Limb (tissue), 2 donors: ENCODE measurements around the gene GOLGA2.
A peak's percentile ranks its signal among the peaks of the same experiment; 100 is the strongest.
"Not testable (repeated sequence)": the region's sequence is repeated elsewhere in the genome, so short reads cannot be mapped to it uniquely, and the experiment has no call there.

Experiments
- DNase-seq, 2 donors: peaks; one replicate each; pipeline ENCODE4 v3.0.0-alpha.2; 2016; ENCODE audit errors: extremely low spot score in 2 of 2

GOLGA2 gene

DNA sequence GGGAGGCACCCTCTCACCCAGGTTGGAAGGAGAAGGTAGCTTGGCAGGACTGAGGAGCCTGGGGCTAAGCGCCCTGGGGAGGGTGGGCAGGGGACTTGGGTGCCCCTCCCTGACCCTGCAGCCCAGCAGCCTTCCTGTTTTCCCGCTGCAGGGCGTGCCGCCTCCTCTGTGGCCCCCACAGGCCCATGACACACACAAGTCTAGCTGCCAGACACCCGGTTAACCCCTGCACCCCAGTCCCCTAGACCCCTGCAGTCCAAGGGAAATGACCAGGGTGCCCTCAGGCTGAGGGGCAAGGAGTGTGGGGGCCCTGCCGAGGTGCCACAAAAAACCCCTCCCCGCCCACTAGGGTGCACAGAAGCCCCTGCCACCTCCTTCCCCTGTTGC is 33.0 kb downstream of the GOLGA2 start:
- DNase-seq = peak in 1 of 2 donors; percentile 37

- DNase-seq = peak in 1 of 2 donors; percentile 32
Observed at GRCh38 chr9:128242124-128242523, 33.7 kb downstream of the GOLGA2 start.

GRCh38 chr9:128233817-128234406 is 41.9 kb downstream of the GOLGA2 start:
- DNase-seq = no peak

- DNase-seq = no peak
Observed at GRCh38 chr9:128232528-128233428, 43.0 kb downstream of the GOLGA2 start.

GRCh38 chr9:128231638-128232527 is 43.9 kb downstream of the GOLGA2 start:
- peak in 1 of 2 donors; percentile 31 for DNase-seq

GRCh38 chr9:128230897-128231296 is 44.9 kb downstream of the GOLGA2 start:
- not testable (repeated sequence) for DNase-seq

- no peak for DNase-seq
Observed at GRCh38 chr9:128226412-128226801, 49.4 kb downstream of the GOLGA2 start.

- DNase-seq = peak in 1 of 2 donors; percentile 18
Observed at GRCh38 chr9:128225770-128226411, 49.9 kb downstream of the GOLGA2 start.

DNA sequence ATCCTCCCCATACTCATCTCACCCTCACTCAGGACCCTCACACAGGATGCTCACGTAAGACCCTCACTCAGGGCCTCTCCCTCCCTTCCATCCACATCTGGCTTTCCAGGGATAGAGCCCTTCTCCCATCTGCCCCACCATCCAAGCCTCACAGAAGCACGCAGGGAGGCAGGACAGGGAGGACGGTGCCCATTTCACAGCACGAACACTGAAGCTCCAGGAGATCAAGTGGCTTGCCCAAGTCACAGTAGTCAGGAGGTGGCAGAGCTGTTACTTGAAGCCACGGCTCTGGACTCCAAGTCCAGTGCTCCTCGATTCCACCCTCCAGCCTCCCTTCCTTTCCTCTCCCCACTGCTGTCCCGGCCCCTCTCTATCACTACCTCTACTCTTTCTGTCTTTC is 50.9 kb downstream of the GOLGA2 start:
- no peak for DNase-seq

GRCh38 chr9:128222880-128223670 is 52.7 kb downstream of the GOLGA2 start:
- DNase-seq = no peak

- DNase-seq = peak in 1 of 2 donors; percentile 20
Observed at GRCh38 chr9:128222026-128222425, 53.8 kb downstream of the GOLGA2 start.

DNA sequence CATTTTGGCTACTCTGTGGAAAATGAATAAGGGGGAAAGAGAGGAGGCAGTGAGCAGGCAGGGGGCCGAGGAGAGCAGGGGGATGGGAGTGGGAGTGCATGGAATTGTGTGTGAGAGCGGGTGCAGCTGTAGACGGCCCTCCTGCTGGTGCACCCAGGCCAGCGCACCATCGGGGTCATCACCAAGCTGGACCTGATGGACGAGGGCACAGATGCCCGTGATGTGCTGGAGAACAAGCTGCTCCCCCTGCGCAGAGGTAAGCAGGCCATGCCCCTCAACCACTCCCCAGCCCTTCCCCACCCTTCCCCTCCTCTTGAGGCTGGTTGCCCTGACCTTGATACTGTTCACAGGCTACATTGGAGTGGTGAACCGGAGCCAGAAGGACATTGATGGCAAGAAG is 56.0 kb downstream of the GOLGA2 start:
- DNase-seq = no peak

- peak; percentile 47 to 86 for DNase-seq
Observed at GRCh38 chr9:128218518-128219389, 57.1 kb downstream of the GOLGA2 start.

DNA sequence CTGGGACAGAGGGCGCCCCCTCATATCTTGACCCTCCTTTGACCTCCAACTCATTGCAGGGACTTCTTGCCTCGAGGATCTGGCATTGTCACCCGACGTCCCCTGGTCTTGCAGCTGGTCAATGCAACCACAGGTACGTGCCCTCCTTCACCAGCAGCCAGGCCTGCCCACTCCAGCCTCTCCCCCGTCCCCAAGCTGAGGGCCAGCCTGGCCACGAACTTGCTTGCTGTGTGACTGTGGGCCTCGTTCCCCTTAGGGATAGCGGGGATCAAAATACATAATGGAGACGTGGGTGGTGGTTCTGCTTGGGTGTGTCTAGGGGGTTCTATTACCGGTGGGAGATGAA is 57.7 kb downstream of the GOLGA2 start:
- DNase-seq = no peak

DNA sequence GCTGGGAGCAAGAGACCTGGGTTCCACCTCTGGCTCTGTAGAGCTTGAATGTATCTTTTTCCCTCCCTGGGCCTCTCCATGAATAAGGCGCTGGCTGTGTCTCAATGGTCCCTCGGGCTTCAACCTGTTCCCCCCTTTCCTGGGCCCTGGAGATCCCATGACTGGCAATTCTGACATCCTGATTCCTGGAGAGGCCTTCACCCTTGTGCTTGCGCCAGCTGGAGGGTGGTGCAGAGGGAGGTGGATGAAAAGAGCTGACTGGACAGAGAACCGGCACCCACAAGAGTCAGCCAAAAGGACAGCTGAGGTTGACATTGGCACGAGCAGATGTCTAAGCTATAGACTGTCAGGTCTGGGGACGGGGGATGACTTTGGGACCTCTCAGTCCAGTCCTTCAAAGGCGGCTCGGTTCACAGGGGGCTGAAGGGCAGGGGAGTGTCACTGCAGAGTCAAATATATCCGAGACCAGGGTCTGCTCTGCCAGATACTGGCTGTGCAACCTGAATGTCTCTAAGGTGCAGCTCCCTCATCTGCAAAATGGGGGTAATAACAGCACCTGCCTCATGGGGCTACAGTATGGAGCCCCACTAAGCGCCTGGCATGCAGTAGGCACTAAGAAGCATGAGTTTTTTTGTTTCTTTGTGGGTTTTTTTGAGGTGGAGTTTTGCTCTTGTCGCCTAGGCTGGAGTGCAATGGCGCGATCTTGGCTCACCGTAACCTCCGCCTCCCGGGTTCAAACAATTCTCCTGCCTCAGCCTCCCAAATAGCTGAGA is 58.8 kb downstream of the GOLGA2 start:
- DNase-seq = no peak

GRCh38 chr9:128215491-128216409 is 60.1 kb downstream of the GOLGA2 start:
- DNase-seq = no peak

- no peak for DNase-seq
Observed at GRCh38 chr9:128214571-128215490, 61.0 kb downstream of the GOLGA2 start.
